Gastroesophageal sphincter (tissue), 4 donors: ENCODE results near the gene FOXN3. TPM values are rescaled to one million over a fixed set of nuclear protein-coding genes. Genes with fewer than 3 reads are reported as not detected.

Source experiments
- ATAC-seq: fragments of 150-250 bp; one replicate; pipeline ENCODE4 v1.9.1; 2016; ENCODE audit warnings: mild to moderate bottlenecking, moderate library complexity
- H3K27ac ChIP-seq, 4 donors: fragments of 200-600 bp; sonication (generic) in 3 of 4; 1 replicate in 3 of 4; 2 replicates in 1 of 4; pipeline ENCODE4 v1.5.1; 2016 to 2019
- H3K27me3 ChIP-seq: fragments of 200-600 bp; sonication (generic); one replicate; pipeline ENCODE4 v1.5.1; 2019
- H3K36me3 ChIP-seq, 2 donors: fragments of 200-600 bp; sonication (generic); one replicate each; pipeline ENCODE4 v1.5.1; 2019; ENCODE audit warnings: control low read depth in 1 of 2
- H3K4me1 ChIP-seq, 3 donors: fragments of 200-600 bp; sonication (generic); 1 replicate in 2 of 3; 2 replicates in 1 of 3; pipeline ENCODE4 v1.5.1; 2016 to 2019; ENCODE audit warnings: control low read depth in 2 of 3
- H3K4me3 ChIP-seq, 2 donors: fragments of 200-600 bp; sonication (generic); one replicate each; pipeline ENCODE4 v1.5.1; 2019; ENCODE audit warnings: mild to moderate bottlenecking in 1 of 2, moderate library complexity in 1 of 2
- H3K9me3 ChIP-seq, 3 donors: fragments of 200-600 bp; sonication (generic); one replicate each; pipeline ENCODE4 v1.5.1; 2017 to 2019; ENCODE audit warnings: control low read depth in 2 of 3
- CTCF ChIP-seq, 4 experiments: fragments of 200-600 bp in 2 of 4; fragments of 450-650 bp in 2 of 4; sonication (generic) in 1 of 4; IDR thresholded peaks; one replicate each; pipeline ENCODE4 v1.5.1; 2017 to 2019; ENCODE audit warnings: antibody characterized with exemption in 4 of 4, mild to moderate bottlenecking in 2 of 4, moderate library complexity in 2 of 4
- EP300 ChIP-seq: sonication (generic); formaldehyde crosslinking; IDR thresholded peaks from one replicate; pipeline ENCODE4 v1.6.1; 2017; ENCODE audit warnings: antibody characterized with exemption, mild to moderate bottlenecking
- POLR2A ChIP-seq, 2 donors: fragments of 450-650 bp; IDR thresholded peaks; one replicate each; pipeline ENCODE4 v1.6.1; 2017; ENCODE audit warnings: antibody characterized with exemption in 2 of 2, mild to moderate bottlenecking in 2 of 2, moderate library complexity in 1 of 2
- POLR2AphosphoS5 ChIP-seq: sonication (generic); formaldehyde crosslinking; IDR thresholded peaks from one replicate; pipeline ENCODE4 v1.6.1; 2017; ENCODE audit warnings: antibody characterized with exemption
- WGBS, 2 donors: methylation state at CpG; one replicate each; pipeline ENCODE4 v1.1.5; 2018; ENCODE audit warnings: low coverage in 1 of 2; 5-methylcytosine and 5-hydroxymethylcytosine counted together
- total RNA-seq, 4 donors: library from RNA; depleted of rRNA; stranded (reverse); fragments of >200 nt; gene quantifications; one replicate each; pipeline ENCODE4 v1.1.0, GENCODE V29; 2016

Gene FOXN3
- total RNA-seq, 4 donors from 2014 or later, result 116 to 172 (median 136) TPM

GRCh38 chr14:89228921-89229639 is 188.0 kb downstream of the FOXN3 start:
- 57 to 75% methylated on average over 6 to 10 of the region's 10 CpGs for WGBS, 2 donors
- ATAC-seq, result peak; percentile 49
- Histone ChIP-seq H3K27ac (peak overlapping the region in 1 of 4 donors; percentile 12), H3K36me3 (no peaks in the 10 kb centered on the region), H3K4me3 (no peak overlapping the region), H3K4me1 (peaks cover 0 to 56% (median 16%) of the 10 kb centered on the region in 3 donors), H3K9me3 (no peaks in the 10 kb centered on the region), H3K27me3 (no peaks in the 10 kb centered on the region)
- TF ChIP-seq CTCF (IDR thresholded peaks at IDR 0.05) (no peak), POLR2A (IDR thresholded peaks at IDR 0.05) (no peak), POLR2AphosphoS5 (no peak), EP300 (no peak)

- no peak overlapping the region for H3K4me3 ChIP-seq
- 80% methylated on average over 3 of the region's 8 CpGs; no CpG with 5 or more reads in 1 of the 2 donors for WGBS, 2 donors
- no peak for ATAC-seq
- TF ChIP-seq POLR2A (IDR thresholded peaks at IDR 0.05), result no peak
- TF ChIP-seq EP300, result no peak
- no peak for TF ChIP-seq POLR2AphosphoS5
- TF ChIP-seq CTCF (IDR thresholded peaks at IDR 0.05), result no peak
- H3K27ac ChIP-seq, result peak overlapping the region in 1 of 4 donors; percentile 42
- peaks cover 0 to 45% (median 16%) of the 10 kb centered on the region in 3 donors for H3K4me1 ChIP-seq
- no peaks in the 10 kb centered on the region for H3K27me3 ChIP-seq
- no peaks in the 10 kb centered on the region for H3K9me3 ChIP-seq
- peaks cover 0 to 4% of the 10 kb centered on the region in 2 donors for H3K36me3 ChIP-seq
Observed at GRCh38 chr14:89227496-89227836, 189.6 kb downstream of the FOXN3 start.

- no peak for ATAC-seq
- TF ChIP-seq CTCF (IDR thresholded peaks at IDR 0.05) (no peak), EP300 (no peak), POLR2AphosphoS5 (no peak), POLR2A (IDR thresholded peaks at IDR 0.05) (no peak)
- H3K4me1 ChIP-seq, result peaks cover 0 to 46% (median 16%) of the 10 kb centered on the region in 3 donors
- no peaks in the 10 kb centered on the region for H3K27me3 ChIP-seq
- no peak overlapping the region for H3K4me3 ChIP-seq
- peak overlapping the region in 2 of 4 donors; percentile 42 to 48 for H3K27ac ChIP-seq
- peaks cover 0 to 4% of the 10 kb centered on the region in 2 donors for H3K36me3 ChIP-seq
- H3K9me3 ChIP-seq, result no peaks in the 10 kb centered on the region
- 45 to 46% methylated on average over 8 of the region's 8 CpGs for WGBS, 2 donors
Observed at GRCh38 chr14:89226801-89227495, 190.1 kb downstream of the FOXN3 start.

- H3K9me3 ChIP-seq, result no peaks in the 10 kb centered on the region
- H3K4me1 ChIP-seq, result peaks cover 0 to 59% (median 25%) of the 10 kb centered on the region in 3 donors
- 69 to 75% methylated on average over 4 of the region's 4 CpGs for WGBS, 2 donors
- TF ChIP-seq EP300 (no peak), POLR2AphosphoS5 (no peak), POLR2A (IDR thresholded peaks at IDR 0.05) (no peak), CTCF (IDR thresholded peaks at IDR 0.05) (no peak)
- no peaks in the 10 kb centered on the region for H3K27me3 ChIP-seq
- H3K36me3 ChIP-seq, result peaks cover 0 to 4% of the 10 kb centered on the region in 2 donors
- H3K27ac ChIP-seq, result no peak overlapping the region
- H3K4me3 ChIP-seq, result no peak overlapping the region
- ATAC-seq, result no peak
Observed at GRCh38 chr14:89225607-89226006, 191.4 kb downstream of the FOXN3 start.
